GM12892 (cell line): ENCODE data around the gene PLEKHA6.

Experiments
- POLR2A ChIP-seq: IDR thresholded peaks from 2 replicates; pipeline ENCODE4 v1.6.1; 2011; ENCODE audit warnings: low read depth, low read length, control low read depth
- POLR2AphosphoS5 ChIP-seq: IDR thresholded peaks from 2 replicates; pipeline ENCODE4 v1.6.1; 2011; ENCODE audit warnings: low read depth, low read length, control low read depth

DNA sequence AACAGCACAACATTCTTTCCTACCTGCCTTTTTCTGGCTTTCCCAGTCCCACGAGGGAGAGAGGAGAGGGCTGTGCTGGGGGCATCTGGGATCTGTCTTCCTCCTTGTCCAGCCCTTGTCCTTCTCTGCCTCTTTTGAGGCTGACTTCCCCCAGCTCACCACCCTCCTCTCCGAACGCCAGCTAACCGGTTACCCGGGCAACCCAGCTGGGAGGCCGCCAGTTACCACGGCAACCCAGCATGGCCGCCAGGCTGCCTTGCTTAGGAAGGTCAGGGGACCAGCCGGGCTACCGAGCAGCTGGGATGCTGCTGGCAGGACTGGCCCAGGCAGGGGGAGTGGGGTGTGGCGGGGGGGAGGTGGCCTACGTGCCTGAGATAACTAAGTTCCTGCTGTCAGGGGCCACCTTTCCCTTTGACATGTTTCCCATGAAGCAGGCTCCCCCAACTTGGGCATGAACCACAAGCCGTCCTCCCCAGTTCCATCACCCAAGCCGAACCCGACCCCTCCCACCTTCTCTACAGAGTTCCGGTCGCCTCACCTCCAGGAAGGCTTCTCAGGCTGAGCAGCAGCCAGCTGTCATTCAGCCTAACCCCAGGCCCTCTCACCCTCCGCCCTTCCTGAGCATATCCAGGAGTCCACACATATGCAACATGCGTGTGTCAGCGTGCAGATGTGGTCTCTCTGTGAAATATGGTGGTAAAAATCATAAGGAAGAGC is 8.7 kb downstream of the PLEKHA6 start:
- TF ChIP-seq POLR2A (no peak), POLR2AphosphoS5 (no peak)
